Measurements from ENCODE around the gene STON2. TPM values are rescaled to one million over a fixed set of nuclear protein-coding genes. Genes with fewer than 3 reads are reported as not detected.

Gene STON2
- total and polyA plus RNA-seq, 2 of the 13 experiments (the other 11 are each of a cell fraction or from before 2014, with no cell fraction given) = 2.1 to 11.0 TPM

- BruUV-seq (replicated peaks) = no TSS peak
- no peak overlapping the region for H2AFZ ChIP-seq (ENCODE audit: low read length)
- WGBS (ENCODE audit: low lambda C conversion rate) = 100% methylated on average over 1 of the region's 1 CpG
- H3K4me3 ChIP-seq (replicated peaks in 1 of 3; ENCODE audit: insufficient read depth in 1 of 3, low read depth in 2 of 3, low read length in 3 of 3) = no peak overlapping the region
- H3K4me1 ChIP-seq (ENCODE audit: insufficient read depth, low read length) = no peaks in the 10 kb centered on the region
- H3K9me3 ChIP-seq (ENCODE audit: low read length) = no peaks in the 10 kb centered on the region
- intact Hi-C loops (cut with micrococcal nuclease; ENCODE audit: unreplicated experiment) = no loop called here
- CTCF ChIA-PET (ENCODE audit: low intra/inter-chr PET ratio, low total read pairs) = no interaction called here
- no peaks in the 10 kb centered on the region for H4K20me1 ChIP-seq (ENCODE audit: insufficient read depth, low read length)
- ATAC-seq (no peak), DNase-seq (ENCODE audit: low spot score) (no peak), FAIRE-seq (no peak)
- no peak overlapping the region for H3K4me2 ChIP-seq (ENCODE audit: low read depth, low read length)
- POLR2A ChIA-PET = no interaction called here
- in situ Hi-C loops (cut with HindIII; ENCODE audit: extremely low pct_ligation_motif_present, low pct_unique_long_range_greater_than_20kb) = no loop called here
- H3K36me3 ChIP-seq (replicated peaks in 1 of 2; ENCODE audit: control insufficient read depth in 1 of 2, insufficient read depth in 2 of 2, low read length in 2 of 2) = no peaks in the 10 kb centered on the region; a peak in 1 of 5 replicates
- H3K79me2 ChIP-seq (ENCODE audit: insufficient read depth, low read length) = no peaks in the 10 kb centered on the region
- H3K9ac ChIP-seq (ENCODE audit: insufficient read depth, low read depth, low read length) = no peak overlapping the region
- no peaks in the 10 kb centered on the region for H3K27me3 ChIP-seq (ENCODE audit: control insufficient read depth in 1 of 2, insufficient read depth in 2 of 2, low read length in 2 of 2)
- no peak overlapping the region for H3K27ac ChIP-seq (ENCODE audit: extremely low read length, insufficient read depth, low read length)
- TF ChIP-seq ARID4A (CRISPR knock-in tag; IDR thresholded peaks at IDR 0.05; ENCODE audit: borderline replicate concordance) (no peak), HMGA1 (CRISPR knock-in tag; conservative IDR thresholded peaks at IDR 0.05) (no peak), ZMYM2 (CRISPR knock-in tag; IDR thresholded peaks at IDR 0.05) (no peak), MIER2 (CRISPR knock-in tag; IDR thresholded peaks at IDR 0.05) (no peak), SSRP1 (CRISPR knock-in tag; IDR thresholded peaks at IDR 0.05) (no peak), AKAP8 (CRISPR knock-in tag; IDR thresholded peaks at IDR 0.05) (no peak), MTA1 (CRISPR knock-in tag; IDR thresholded peaks at IDR 0.05; ENCODE audit: borderline replicate concordance) (no peak), ATF2 (CRISPR knock-in tag; IDR thresholded peaks at IDR 0.05) (no peak), SP140L (CRISPR knock-in tag; IDR thresholded peaks at IDR 0.05; ENCODE audit: borderline replicate concordance) (no peak), NRL (CRISPR knock-in tag; IDR thresholded peaks at IDR 0.05; ENCODE audit: borderline replicate concordance) (no peak), NR3C1 (CRISPR knock-in tag; IDR thresholded peaks at IDR 0.05) (no peak), RNF2 (conservative IDR thresholded peaks at IDR 0.05; ENCODE audit: low read depth) (no peak), ZXDC (CRISPR knock-in tag; IDR thresholded peaks at IDR 0.05) (no peak), USF2 (IDR thresholded peaks at IDR 0.05; ENCODE audit: low read depth, low read length) (no peak), USF2 (CRISPR knock-in tag; IDR thresholded peaks at IDR 0.05; ENCODE audit: borderline replicate concordance) (no peak), ZNF652 (CRISPR knock-in tag; IDR thresholded peaks at IDR 0.05; ENCODE audit: borderline replicate concordance, low read depth) (no peak), NKX3-1 (CRISPR knock-in tag; IDR thresholded peaks at IDR 0.05) (no peak)
Measured at GRCh38 chr14:81429028-81429427, 28.9 kb upstream of the STON2 start.
